IPS-NIHi7 (cell line): ENCODE data around the gene ADGRV1.
"Not testable (repeated sequence)": the region's sequence is repeated elsewhere in the genome, so short reads cannot be mapped to it uniquely, and the experiment has no call there.

Experiments
- DNase-seq: peaks from one replicate; pipeline ENCODE4 v3.0.0; 2012; ENCODE audit warnings: mixed read lengths; ENCODE audit errors: extremely low spot score

Gene ADGRV1

DNA sequence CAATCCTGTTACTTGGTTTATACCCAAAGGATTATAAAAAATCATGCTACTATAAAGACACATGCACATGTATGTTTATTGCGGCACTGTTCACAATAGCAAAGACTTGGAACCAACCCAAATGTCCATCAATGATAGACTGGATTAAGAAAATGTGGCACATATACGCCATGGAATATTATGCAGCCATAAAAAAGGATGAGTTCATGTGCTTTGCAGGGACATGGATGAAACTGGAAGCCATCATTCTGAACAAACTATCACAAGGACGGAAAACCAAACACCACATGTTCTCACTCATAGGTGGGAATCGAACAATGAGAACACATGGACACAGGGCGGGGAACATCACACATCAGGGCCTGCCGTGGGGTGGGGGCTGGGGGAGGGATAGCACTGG, 34.5 kb downstream of the ADGRV1 start:
- not testable (repeated sequence) for DNase-seq

DNA sequence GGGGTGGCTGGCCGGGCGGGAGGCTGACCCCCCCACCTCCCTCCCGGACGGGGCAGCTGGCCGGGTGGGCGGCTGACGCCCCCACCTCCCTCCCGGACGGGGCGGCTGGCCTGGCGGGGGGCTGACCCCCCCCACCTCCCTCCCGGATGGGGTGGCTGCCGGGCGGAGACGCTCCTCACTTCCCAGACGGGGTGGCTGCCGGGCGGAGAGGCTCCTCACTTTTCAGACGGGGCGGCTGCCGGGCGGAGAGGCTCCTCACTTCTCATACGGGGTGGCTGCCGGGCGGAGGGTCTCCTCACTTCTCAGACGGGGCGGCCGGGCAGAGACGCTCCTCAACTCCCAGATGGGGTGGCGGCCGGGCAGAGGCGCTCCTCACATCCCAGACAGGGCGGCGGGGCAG, 37.2 kb downstream of the ADGRV1 start:
- not testable (repeated sequence) for DNase-seq

DNA sequence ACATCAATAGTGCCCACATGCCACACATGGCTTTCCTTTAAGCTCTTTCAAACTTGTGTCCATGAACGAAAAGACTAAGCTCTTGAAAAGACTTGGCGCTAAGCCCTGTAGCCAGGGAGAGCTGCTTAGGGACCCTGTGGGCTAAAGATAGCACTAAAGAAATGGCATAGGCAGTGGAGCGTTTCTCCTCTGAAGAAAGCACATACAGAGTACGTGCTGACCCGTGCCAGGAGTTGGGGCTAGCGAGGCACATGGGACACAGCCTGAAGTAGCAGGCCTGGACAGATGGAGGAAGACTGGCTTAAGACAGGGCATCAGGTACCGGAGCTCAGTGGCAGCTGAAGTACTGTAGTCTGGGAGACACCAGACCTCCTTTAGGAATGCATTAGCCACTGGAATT, 39.7 kb downstream of the ADGRV1 start:
- no peak for DNase-seq

DNA sequence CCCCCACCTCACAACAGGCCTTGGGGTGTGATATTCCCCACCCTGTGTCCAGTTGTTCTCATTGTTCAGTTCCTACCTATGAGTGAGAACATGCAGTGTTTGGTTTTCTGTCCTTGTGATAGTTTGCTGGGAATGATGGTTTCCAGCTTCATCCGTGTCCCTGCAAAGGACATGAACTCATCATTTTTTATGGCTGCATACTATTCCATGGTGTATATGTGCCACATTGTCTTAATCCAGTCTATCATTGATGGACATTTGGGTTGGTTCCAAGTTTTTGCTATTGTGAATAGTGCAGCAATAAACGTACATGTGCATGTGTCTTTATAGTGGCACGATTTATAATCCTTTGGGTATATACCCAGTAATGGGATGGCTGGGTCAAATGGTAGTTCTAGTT, 41.7 kb downstream of the ADGRV1 start:
- DNase-seq = not testable (repeated sequence)

DNA sequence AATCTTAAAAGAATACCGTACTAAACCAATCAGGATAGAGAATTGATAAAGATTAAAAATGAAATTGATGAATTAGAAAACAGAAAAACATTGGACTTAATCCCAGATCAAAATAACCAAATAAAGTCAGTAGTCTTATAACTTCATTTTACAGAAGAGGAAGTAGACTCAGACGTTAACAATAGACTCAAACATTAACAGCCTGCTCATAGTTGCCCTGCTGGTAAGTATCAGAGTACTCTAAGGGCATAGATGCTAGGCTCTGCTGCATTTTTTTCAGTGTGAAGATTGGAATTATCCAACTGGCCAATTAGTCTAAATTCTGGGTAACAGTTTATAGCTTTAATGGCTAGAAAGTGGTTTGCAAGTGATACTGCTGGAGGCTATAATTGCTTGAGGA, 42.9 kb downstream of the ADGRV1 start:
- DNase-seq = no peak

DNA sequence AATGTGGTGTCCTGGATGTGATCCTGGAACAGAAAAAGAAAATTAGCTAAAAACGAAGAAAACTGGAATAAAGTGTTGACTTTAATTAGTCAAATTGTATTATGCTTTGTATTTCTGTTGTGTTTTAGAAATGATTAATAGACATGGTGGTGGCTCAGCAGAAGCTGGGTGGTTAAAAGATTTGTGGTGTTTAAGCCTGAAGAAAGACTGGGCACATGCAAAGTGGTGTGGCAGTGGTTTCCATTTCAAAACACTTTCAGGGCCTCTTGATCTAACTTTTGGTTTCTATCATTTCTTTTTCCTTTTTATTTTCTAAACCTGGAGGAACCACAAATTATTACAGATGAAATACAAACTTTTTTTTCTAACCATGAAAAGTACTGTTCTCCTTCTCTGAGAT, 44.1 kb downstream of the ADGRV1 start:
- DNase-seq = no peak

DNA sequence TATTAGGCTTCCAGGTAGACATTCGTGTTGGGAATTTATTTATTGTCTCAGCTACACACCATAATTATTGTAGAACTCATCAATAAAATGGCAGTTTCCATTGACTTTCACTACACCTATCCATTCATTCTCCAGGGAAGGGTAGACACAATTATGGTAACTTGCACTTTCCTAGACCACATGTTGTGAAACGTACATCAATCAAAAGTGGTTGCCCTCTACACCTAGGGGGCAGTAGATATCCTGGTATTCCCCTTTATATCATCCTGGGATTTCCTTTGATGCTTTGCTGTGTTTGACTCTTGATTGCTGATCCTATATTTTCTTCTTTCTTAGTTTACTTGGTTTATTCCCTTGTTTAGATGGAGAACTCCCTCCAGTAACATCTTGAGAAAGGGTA, 47.9 kb downstream of the ADGRV1 start:
- peak; percentile 36 for DNase-seq

DNA sequence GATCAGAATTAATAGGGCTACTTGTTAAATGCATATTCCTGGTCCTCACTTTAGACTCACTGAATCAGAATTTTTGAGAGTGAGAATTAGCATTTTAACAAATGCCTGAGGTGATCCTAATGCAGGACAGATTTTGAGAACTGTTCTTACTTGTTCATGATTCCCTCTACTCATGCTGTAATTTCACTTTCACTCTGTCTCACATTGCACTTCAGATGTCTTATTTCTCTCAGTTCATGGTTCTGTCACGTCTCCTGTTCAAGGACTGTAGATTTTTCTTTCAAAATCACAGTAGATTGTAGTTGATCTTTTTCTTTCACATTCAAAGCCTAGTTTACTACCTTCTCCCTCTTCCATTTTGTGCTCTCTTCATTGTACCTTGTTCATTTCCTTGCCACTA, 54.3 kb downstream of the ADGRV1 start:
- no peak for DNase-seq

DNA sequence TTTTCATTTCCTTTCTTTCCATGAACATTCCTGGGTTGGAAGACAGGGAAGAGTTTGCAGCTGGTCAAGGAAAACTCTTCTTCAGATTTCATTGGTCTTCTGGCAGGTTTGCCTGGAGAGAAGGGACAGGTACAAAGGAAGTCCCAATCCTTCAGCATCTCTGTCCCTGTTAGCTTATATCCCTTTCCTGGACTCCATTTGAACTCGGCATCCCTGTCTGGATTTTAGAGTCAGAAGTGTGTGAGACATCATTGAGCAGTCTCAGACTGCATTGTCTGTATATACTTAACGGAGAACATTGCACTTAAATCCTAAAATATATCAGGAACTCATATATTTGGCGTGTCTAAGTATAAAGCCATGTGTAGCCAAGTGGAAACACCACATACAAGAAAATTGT, 54.9 kb downstream of the ADGRV1 start:
- DNase-seq = no peak

DNA sequence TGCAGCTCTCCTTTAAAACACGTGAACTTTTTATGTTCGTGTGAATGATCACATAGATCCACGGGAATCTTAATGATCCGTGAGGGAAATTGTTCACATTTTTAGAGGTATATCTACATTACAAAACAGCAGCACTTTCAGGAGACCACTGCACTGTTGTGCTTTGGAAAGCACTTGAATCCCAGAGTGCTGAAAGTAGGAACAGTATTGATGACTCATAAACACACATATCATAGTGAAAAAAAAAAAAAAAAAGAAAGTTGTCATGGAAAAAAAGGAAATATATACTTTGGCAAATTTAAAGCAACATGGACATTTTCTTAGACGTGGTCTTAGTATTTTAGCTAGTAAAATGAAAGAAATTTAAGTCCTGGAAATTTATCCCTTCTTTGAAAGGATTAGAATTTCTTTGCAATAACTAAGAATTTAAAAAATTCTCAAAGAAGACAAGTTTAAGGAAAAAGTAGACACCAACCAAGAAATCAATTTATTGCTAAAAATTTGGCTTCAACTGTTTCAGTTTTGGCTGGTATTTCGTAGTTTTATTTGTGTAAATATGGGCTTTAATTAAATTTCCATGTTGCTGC, 55.4 kb downstream of the ADGRV1 start:
- no peak for DNase-seq

DNA sequence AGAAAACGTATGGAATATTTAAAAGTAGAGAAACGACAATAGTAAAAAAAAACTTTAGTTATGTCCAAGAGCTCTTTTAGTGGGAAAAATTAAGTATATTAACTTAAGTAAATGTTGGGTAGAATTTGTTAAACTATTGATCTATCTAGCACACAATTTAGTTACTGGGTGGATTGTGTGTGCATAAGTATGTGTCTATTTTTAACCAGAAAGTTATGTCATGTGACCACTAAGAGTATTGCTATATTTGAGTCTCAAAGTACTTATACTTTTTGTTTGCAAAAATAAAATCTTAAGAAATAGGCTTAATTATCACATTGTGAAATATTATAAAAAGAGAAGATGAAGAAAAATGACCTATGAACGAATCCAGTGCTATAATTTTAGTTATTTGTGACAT, 56.8 kb downstream of the ADGRV1 start:
- no peak for DNase-seq

DNA sequence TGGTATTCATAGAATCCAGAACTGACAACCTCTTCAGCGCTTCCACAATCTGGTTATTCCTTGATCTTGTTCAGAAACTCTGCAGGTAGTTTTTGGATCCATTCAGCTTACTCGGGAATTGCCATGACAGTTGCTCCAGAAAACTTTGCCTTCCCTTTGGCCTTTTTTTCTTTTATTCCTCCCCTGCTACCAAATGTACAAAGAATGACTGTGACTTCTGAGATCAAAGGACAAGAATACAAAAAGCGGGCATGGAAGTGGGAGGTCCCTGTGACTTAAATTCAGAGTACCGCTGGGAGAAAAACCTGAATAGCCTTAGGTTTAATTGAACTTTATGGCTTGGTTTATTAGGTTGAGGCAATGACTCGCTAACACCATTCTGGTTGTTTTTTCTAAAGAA, 59.5 kb downstream of the ADGRV1 start:
- no peak for DNase-seq

DNA sequence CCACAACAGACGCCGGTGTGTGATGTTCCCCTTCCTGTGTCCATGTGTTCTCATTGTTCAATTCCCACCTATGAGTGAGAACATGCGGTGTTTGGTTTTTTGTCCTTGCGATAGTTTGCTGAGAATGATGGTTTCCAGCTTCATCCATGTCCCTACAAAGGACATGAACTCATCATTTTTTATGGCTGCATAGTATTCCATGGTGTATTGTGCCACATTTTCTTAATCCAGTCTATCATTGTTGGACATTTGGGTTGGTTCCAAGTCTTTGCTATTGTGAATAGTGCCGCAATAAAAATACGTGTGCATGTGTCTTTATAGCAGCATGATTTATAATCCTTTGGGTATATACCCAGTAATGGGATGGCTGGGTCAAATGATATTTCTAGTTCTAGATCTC, 61.2 kb downstream of the ADGRV1 start:
- DNase-seq = not testable (repeated sequence)

DNA sequence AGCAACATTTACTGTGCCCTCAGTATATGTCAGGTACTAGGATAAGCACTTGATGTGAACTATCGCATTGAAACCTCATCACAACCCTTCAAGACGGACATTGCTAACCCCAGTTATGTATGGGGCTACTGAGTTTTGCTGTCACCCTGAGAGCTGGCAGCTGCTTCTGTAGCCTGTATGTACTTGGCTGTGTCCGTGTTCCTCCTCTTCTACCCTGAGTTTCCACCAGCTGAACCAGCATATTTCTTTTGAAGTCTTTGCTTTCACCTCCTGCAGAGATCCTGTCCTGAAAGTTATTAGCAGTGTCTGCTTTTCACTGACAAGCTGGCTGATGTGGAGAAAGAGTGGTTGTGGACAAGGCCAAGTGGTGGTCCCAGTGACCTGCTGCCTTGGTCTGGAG, 63.3 kb downstream of the ADGRV1 start:
- no peak for DNase-seq

DNA sequence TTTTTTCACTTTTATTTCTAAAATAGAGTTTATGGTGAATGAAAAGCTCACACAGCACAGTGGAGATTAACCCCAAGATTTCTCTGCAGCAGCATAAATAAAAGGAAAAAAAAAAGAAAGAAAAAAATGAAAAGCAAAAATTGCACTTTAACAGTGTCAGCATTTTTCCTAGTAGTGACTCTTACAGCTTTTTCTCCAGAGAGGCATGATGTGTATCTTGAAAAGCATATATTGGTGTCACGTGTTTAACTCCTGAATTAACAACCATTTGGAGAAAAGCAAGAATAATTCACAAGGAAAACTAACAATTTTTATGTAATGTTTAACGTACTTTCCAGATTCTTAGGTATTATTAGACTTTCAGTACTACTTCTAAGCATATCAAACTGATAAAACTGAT, 67.9 kb downstream of the ADGRV1 start:
- DNase-seq = no peak

DNA sequence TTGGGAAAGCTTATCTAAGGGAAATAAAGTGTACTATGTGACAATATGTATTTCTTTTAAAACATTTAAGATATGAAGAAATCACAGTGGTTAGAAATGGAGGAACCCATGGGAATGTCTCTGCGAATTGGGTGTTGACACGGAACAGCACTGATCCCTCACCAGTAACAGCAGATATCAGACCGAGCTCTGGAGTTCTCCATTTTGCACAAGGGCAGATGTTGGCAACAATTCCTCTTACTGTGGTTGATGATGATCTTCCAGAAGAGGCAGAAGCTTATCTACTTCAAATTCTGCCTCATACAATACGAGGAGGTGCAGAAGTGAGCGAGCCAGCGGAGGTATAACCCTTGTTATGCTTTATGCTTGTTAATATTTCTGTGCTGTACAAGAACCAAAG, 69.9 kb downstream of the ADGRV1 start:
- no peak for DNase-seq

DNA sequence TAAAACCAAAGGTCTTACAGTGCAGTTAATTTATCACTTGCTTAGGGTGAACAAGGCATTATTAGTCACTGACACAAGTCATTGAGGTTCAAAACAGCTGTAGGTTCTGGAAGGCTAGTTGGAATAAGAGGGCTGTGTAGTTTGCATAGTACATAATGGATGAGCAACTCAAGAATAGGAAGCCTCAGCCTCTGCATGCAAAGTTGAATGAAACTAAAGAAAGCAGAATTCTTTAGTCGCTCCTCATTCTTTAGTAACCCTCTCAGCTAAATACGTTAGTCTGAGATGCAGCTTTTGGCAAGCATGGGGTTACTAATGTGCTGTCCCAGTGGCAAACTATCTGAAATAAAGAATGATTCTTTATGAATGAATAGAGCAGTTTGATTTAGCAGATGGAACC, 74.2 kb downstream of the ADGRV1 start:
- no peak for DNase-seq

DNA sequence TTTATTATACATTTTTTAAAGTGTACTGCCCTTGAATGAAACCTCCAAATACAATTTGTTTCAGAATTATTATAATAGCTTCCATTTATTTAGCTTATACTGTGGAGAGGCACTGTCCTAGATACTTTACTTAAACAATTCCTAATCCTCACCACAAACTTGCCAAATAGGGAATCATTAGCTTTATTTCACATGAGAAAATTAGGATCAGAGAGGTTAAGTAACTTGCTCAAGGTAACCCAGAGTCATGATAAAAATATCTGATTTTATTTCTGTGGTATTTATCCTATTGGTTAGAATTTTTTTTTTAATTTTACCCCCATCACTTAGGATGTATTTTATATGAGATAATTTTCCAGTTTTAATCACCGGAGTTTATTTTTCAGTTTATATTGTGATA, 78.4 kb downstream of the ADGRV1 start:
- no peak for DNase-seq

DNA sequence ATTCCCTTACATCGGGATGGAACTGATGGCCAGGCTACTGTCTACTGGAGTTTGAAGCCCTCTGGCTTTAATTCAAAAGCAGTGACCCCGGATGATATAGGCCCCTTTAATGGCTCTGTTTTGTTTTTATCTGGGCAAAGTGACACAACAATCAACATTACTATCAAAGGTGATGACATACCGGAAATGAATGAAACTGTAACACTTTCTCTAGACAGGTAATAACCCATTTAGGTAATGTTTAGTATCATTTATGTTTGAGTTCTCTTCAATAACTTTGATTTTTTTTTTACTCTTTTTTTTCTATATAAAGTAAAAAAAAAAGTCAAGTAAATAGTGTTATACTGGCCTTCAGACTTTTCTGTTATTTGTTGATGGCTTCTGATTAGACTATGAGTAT, 79.1 kb downstream of the ADGRV1 start:
- no peak for DNase-seq

DNA sequence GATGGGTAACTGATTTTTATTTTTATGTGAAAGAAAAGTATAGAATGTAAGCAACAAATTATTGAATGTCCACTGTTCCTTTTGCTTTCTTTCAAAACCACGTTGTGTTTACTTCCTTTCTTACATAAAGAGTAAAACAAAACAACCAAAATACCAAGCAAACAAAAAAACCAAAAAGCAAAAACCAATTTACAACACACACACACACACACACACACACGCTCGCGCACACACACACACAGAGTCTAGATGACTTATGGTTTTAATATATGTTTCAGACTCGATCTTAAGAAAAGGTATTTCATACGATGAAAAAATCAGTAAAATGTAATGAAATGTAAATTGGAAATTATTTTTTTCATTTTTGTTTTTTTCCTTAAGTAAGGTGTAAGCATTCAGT, 80.3 kb downstream of the ADGRV1 start:
- no peak for DNase-seq

DNA sequence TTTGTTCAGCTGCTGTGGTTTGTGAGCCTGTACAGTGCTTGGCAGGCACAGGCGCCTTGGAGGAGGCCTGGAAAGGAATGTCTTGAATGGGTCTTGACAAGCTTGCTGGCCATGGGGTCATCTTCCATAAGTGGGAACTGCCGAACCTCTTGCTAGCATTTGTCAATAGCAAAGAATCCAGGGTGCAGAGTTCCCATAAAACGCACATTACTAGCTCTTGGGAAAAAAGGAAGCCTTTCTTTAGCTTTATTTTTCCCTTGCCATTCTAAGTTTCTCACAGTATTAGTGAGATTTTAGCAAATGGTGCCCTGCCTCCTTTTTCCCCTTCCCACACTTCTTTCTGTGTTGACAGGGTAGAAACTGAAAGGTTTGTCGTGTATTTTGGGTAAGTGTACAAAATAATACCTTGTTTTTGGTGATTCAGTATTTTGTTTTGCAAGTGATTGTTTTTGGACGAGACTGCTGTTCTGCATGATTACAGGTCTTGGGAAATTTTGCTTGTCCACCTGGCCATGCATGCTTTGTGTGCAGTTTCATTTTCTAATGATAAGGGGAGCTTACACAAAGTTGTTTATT, 82.0 kb downstream of the ADGRV1 start:
- no peak for DNase-seq

DNA sequence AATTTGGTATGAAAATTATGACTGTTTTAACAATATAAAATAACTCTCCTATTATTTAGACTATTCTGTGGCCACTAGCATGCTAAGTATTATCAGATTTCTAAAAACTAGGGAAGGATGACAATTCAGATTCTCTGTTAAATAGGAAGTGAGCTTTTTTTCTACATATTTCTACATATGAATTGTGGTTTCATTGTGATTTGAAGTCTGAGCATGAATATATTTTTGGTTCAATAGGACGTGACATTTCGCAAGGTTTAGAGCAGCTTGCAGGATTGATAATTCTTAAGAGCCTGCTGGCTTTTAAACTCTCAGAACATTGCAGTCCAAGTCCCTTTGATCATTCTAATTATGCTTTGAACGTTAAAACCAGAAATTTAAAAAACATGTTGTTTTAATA, 82.9 kb downstream of the ADGRV1 start:
- no peak for DNase-seq

DNA sequence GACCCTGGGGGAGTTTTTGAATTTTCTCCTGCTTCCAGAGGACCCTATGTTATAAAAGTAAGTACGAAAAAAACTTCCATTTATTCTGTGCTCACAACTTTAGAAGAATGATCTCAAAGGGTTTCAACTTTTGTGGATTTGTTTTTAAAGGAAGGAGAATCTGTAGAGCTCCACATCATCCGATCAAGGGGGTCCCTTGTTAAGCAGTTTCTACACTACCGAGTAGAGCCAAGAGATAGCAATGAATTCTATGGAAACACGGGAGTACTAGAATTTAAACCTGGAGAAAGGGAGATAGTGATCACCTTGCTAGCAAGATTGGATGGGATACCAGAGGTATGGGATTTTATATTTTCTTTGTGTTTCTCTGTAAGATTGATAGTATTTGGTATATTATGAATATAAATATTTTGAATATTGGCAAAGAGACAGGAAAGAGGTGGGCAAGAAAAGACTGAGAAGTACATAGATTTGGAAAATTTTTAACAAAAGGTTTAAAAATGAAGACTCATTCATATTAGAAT, 84.2 kb downstream of the ADGRV1 start:
- no peak for DNase-seq

DNA sequence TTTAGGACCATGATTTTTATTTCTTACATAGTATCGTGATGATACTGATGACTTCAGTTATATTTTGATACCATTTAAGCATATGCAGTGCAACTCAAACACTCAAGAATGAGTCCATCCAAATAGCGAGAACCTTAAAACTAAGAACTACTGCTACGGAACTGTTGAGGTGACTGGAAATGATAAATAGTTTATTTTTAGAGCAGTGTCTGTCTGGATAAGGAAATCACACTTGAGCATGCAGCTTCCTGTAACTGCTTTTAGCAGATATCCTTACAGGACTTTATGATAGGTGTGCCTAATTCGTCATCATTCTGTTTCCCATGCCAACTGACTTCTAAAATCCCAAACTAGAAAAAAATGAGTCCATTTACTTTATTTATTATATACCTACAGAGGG, 85.5 kb downstream of the ADGRV1 start:
- no peak for DNase-seq
